WERI-Rb-1 (cell line): ENCODE data around the gene NCOR1.

ENCODE experiments used
- DNase-seq: peaks from one replicate; pipeline ENCODE4 v3.0.0-alpha.2; 2020
- H3K27ac ChIP-seq: fragments of 250-450 bp; sonication (Bioruptor Pico); 2 replicates; pipeline ENCODE4 v1.5.1; 2020; ENCODE audit warnings: mild to moderate bottlenecking, moderate library complexity
- H3K27me3 ChIP-seq: fragments of 250-450 bp; sonication (Bioruptor Pico); 2 replicates; pipeline ENCODE4 v1.5.1; 2021; ENCODE audit warnings: mild to moderate bottlenecking, low read depth, moderate library complexity; ENCODE audit not compliant: insufficient read depth, severe bottlenecking
- H3K36me3 ChIP-seq: fragments of 250-450 bp; sonication (Bioruptor Pico); 2 replicates; pipeline ENCODE4 v1.5.1; 2020; ENCODE audit warnings: mild to moderate bottlenecking, moderate library complexity
- H3K4me3 ChIP-seq: 2 replicates; pipeline ENCODE4 v1.5.1; 2011; ENCODE audit warnings: low read depth, mild to moderate bottlenecking, control low read depth, low read length
- H3K9me3 ChIP-seq: fragments of 250-450 bp; sonication (Bioruptor Pico); 2 replicates; pipeline ENCODE4 v1.5.1; 2021; ENCODE audit warnings: mild to moderate bottlenecking, moderate library complexity; ENCODE audit not compliant: severe bottlenecking
- TF ChIP-seq, protein P1 (sequence below): IDR thresholded peaks from 2 replicates; pipeline ENCODE4 v1.5.1; 2011; ENCODE audit warnings: low read depth, mild to moderate bottlenecking, control low read depth, inconsistent platforms, low read length

NCOR1 gene

DNA sequence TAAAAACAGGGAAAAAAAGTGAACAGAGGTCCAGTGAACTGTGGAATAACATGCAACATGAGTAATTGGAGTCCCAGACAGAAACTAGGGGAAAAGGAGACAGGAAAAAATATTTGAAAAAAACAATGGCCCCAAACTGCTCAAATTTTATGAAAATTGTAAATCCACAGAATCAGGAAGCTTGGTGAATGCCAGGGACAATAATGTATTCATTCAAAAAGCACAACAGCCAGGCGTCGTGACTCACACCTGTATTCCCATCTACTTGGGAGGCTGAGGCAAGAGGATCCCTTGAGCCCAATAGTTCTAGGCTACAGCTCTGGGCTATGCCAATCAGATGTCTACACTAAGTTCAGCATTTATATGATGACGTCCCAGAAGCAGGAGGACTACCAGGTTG is 23.7 kb downstream of the NCOR1 start:
- TF ChIP-seq, protein P1, sequence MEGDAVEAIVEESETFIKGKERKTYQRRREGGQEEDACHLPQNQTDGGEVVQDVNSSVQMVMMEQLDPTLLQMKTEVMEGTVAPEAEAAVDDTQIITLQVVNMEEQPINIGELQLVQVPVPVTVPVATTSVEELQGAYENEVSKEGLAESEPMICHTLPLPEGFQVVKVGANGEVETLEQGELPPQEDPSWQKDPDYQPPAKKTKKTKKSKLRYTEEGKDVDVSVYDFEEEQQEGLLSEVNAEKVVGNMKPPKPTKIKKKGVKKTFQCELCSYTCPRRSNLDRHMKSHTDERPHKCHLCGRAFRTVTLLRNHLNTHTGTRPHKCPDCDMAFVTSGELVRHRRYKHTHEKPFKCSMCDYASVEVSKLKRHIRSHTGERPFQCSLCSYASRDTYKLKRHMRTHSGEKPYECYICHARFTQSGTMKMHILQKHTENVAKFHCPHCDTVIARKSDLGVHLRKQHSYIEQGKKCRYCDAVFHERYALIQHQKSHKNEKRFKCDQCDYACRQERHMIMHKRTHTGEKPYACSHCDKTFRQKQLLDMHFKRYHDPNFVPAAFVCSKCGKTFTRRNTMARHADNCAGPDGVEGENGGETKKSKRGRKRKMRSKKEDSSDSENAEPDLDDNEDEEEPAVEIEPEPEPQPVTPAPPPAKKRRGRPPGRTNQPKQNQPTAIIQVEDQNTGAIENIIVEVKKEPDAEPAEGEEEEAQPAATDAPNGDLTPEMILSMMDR: no peak
- H3K27ac ChIP-seq: no peak overlapping the region
- H3K27me3 ChIP-seq: no peaks in the 10 kb centered on the region
- H3K9me3 ChIP-seq: no peaks in the 10 kb centered on the region
- no peak overlapping the region for H3K4me3 ChIP-seq
- DNase-seq: no peak
- H3K36me3 ChIP-seq: peaks cover 24% of the 10 kb centered on the region

GRCh38 chr17:16190703-16191360 is 24.5 kb downstream of the NCOR1 start:
- H3K27ac ChIP-seq: no peak overlapping the region; the same call in 1 of the 2 replicates
- DNase-seq: no peak
- TF ChIP-seq, protein P1: no peak
- no peaks in the 10 kb centered on the region for H3K9me3 ChIP-seq
- H3K36me3 ChIP-seq: peaks cover 32% of the 10 kb centered on the region
- H3K27me3 ChIP-seq: no peaks in the 10 kb centered on the region
- no peak overlapping the region for H3K4me3 ChIP-seq

DNA sequence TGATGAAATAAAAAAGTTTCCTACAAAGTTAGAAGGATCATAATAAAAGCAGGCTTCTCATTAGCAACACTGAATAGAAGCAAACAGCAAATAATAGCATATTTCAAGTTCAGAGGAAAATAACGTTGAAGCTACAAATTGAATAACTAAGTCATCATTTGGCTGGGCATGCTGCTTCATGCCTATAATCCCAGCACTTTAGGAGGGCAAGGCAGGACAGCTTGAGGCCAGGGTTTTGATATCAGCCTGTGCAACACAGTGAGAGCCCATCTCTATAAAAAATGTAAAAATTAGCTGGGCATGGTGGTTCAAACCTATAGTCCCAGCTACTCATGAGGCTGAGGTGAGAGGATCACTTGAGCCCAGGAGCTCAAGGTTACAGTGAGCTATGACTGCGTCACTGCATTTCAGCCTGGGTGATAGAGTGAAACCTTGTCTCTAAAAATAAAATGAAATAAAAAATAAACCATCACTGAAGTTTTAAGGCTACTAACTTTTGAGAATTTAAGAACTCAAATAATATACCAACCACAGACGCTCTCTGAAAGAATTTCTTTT is 25.5 kb downstream of the NCOR1 start:
- no peak overlapping the region for H3K4me3 ChIP-seq
- H3K27me3 ChIP-seq: no peaks in the 10 kb centered on the region
- TF ChIP-seq, protein P1: no peak
- DNase-seq: peak; percentile 24
- H3K9me3 ChIP-seq: no peaks in the 10 kb centered on the region
- H3K27ac ChIP-seq: peak overlapping the region; percentile 19
- H3K36me3 ChIP-seq: peaks cover 40% of the 10 kb centered on the region

GRCh38 chr17:16187642-16188041 is 27.7 kb downstream of the NCOR1 start:
- H3K36me3 ChIP-seq: peaks cover 48% of the 10 kb centered on the region
- TF ChIP-seq, protein P1: no peak

GRCh38 chr17:16181581-16181980 is 33.8 kb downstream of the NCOR1 start:
- no peak overlapping the region for H3K4me3 ChIP-seq
- no peaks in the 10 kb centered on the region for H3K9me3 ChIP-seq
- H3K36me3 ChIP-seq: peaks cover 23% of the 10 kb centered on the region
- no peak overlapping the region for H3K27ac ChIP-seq
- DNase-seq: no peak
- H3K27me3 ChIP-seq: no peaks in the 10 kb centered on the region
- TF ChIP-seq, protein P1: no peak

More at GRCh38 chr17:16187642-16188041, 27.7 kb downstream of the NCOR1 start:
- no peak for DNase-seq
- H3K4me3 ChIP-seq: no peak overlapping the region
- no peaks in the 10 kb centered on the region for H3K27me3 ChIP-seq
- H3K27ac ChIP-seq: no peak overlapping the region
- H3K9me3 ChIP-seq: no peaks in the 10 kb centered on the region
